Smooth muscle cell (in vitro differentiated cells): ENCODE measurements around the gene ZNF334. TPM values are rescaled to one million over a fixed set of nuclear protein-coding genes. Genes with fewer than 3 reads are reported as not detected.

Experiments
- DNase-seq: peaks from one replicate; lab custom pipeline; 2025; ENCODE audit not compliant: unreplicated experiment; lab: John Stamatoyannopoulos, UW
- H2AFZ ChIP-seq: fragments of 200-600 bp; sonication (generic); 2 replicates; pipeline ENCODE4 v1.6.0; 2016; ENCODE audit warnings: antibody characterized with exemption, low read depth, mild to moderate bottlenecking
- H3F3A ChIP-seq: fragments of 200-600 bp; sonication (generic); 2 replicates; pipeline ENCODE4 v1.6.0; 2017; ENCODE audit warnings: antibody characterized with exemption, low read depth
- H3K27ac ChIP-seq: fragments of 200-600 bp; sonication (generic); 2 replicates; pipeline ENCODE4 v1.5.1; 2016; ENCODE audit warnings: low read depth, mild to moderate bottlenecking
- H3K27me3 ChIP-seq: fragments of 200-600 bp; sonication (generic); 2 replicates; pipeline ENCODE4 v1.6.1; 2016; ENCODE audit warnings: low read depth, mild to moderate bottlenecking
- H3K36me3 ChIP-seq: fragments of 200-600 bp; sonication (generic); 2 replicates; pipeline ENCODE4 v1.5.1; 2016; ENCODE audit warnings: low read depth
- H3K4me1 ChIP-seq: fragments of 200-600 bp; sonication (generic); 2 replicates; pipeline ENCODE4 v1.5.1; 2016; ENCODE audit warnings: low read depth
- H3K4me2 ChIP-seq: fragments of 200-600 bp; sonication (generic); 2 replicates; pipeline ENCODE4 v1.6.0; 2016; ENCODE audit warnings: mild to moderate bottlenecking
- H3K4me3 ChIP-seq: fragments of 200-600 bp; sonication (generic); 2 replicates; pipeline ENCODE4 v1.5.1; 2016; ENCODE audit warnings: mild to moderate bottlenecking
- H3K79me2 ChIP-seq: fragments of 200-600 bp; sonication (generic); 2 replicates; pipeline ENCODE4 v1.6.0; 2016; ENCODE audit warnings: low read depth, mild to moderate bottlenecking
- H3K9ac ChIP-seq: fragments of 200-600 bp; sonication (generic); 2 replicates; pipeline ENCODE4 v1.6.0; 2016; ENCODE audit warnings: low read depth
- H3K9me3 ChIP-seq: fragments of 200-600 bp; sonication (generic); replicated peaks from 2 replicates; pipeline ENCODE4 v1.5.1; 2016; ENCODE audit warnings: low read depth
- H4K20me1 ChIP-seq: fragments of 200-600 bp; sonication (generic); 2 replicates; pipeline ENCODE4 v1.6.0; 2016; ENCODE audit warnings: low read depth
- WGBS: methylation state at CpG from one replicate; pipeline ENCODE4 v1.1.7; 2016; ENCODE audit warnings: low lambda C conversion rate; 5-methylcytosine and 5-hydroxymethylcytosine counted together
- polyA plus RNA-seq: library from polyadenylated mRNA; unstranded; fragments of >200 nt; fragmentation: Nextera tagmentation; extraction: Ambion mirVana; gene quantifications from 2 replicates; pipeline ENCODE4 v1.2.1, GENCODE V29; 2016
- total RNA-seq: library from RNA; depleted of rRNA; stranded (reverse); fragments of >200 nt; gene quantifications from 2 replicates; pipeline ENCODE4 v1.2.3, GENCODE V29; 2014
- TF ChIP-seq, protein P1 (sequence below): fragments of 200-600 bp; sonication (generic); IDR thresholded peaks from 2 replicates; pipeline ENCODE4 v1.5.1; 2017; ENCODE audit warnings: borderline replicate concordance, mild to moderate bottlenecking, antibody characterized with exemption; ENCODE audit not compliant: insufficient read depth, poor library complexity, severe bottlenecking

ZNF334 gene
- total and polyA plus RNA-seq, 2 experiments from 2014 or later: 3.7 to 10.3 TPM

DNA sequence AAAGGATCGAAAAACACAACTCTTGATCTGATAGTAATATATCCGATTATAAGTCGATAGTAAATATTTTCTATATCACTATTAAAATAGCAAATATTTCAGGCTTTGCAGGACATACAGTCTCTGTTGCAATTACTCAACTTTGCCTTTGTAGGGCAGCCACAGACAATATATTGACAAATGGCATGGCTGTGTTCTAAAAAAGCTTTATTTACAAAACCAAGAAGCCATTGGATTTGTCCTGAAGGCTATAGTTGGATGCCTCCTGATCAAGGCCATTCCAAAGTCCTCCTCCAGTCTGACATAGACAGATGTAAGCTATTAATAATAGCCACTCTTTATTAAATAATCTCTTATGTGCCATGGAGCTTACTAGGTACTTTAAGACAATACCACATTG is 31.2 kb upstream of the ZNF334 start:
- TF ChIP-seq, protein P1, sequence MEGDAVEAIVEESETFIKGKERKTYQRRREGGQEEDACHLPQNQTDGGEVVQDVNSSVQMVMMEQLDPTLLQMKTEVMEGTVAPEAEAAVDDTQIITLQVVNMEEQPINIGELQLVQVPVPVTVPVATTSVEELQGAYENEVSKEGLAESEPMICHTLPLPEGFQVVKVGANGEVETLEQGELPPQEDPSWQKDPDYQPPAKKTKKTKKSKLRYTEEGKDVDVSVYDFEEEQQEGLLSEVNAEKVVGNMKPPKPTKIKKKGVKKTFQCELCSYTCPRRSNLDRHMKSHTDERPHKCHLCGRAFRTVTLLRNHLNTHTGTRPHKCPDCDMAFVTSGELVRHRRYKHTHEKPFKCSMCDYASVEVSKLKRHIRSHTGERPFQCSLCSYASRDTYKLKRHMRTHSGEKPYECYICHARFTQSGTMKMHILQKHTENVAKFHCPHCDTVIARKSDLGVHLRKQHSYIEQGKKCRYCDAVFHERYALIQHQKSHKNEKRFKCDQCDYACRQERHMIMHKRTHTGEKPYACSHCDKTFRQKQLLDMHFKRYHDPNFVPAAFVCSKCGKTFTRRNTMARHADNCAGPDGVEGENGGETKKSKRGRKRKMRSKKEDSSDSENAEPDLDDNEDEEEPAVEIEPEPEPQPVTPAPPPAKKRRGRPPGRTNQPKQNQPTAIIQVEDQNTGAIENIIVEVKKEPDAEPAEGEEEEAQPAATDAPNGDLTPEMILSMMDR: no peak
- 87% methylated on average over 3 of the region's 3 CpGs for WGBS
- Histone ChIP-seq H3K36me3 (no peaks in the 10 kb centered on the region), H3K9me3 (no peaks in the 10 kb centered on the region), H3K27ac (no peak overlapping the region), H2AFZ (no peak overlapping the region), H3F3A (no peaks in the 10 kb centered on the region), H3K4me1 (no peaks in the 10 kb centered on the region), H3K79me2 (no peaks in the 10 kb centered on the region), H3K9ac (no peak overlapping the region), H4K20me1 (no peaks in the 10 kb centered on the region), H3K4me2 (no peak overlapping the region), H3K4me3 (no peak overlapping the region), H3K27me3 (no peaks in the 10 kb centered on the region)
- DNase-seq: no peak

- TF ChIP-seq, protein P1: no peak
- WGBS: 83% methylated on average over 1 of the region's 1 CpG
- Histone ChIP-seq H3K4me2 (no peak overlapping the region), H3K9ac (no peak overlapping the region), H3K36me3 (no peaks in the 10 kb centered on the region), H4K20me1 (no peaks in the 10 kb centered on the region), H3K4me3 (no peak overlapping the region), H3K27ac (no peak overlapping the region), H3K79me2 (no peaks in the 10 kb centered on the region), H3K9me3 (no peaks in the 10 kb centered on the region), H3F3A (no peaks in the 10 kb centered on the region), H2AFZ (no peak overlapping the region), H3K27me3 (no peaks in the 10 kb centered on the region), H3K4me1 (no peaks in the 10 kb centered on the region)
- DNase-seq: no peak
These were observed 30.6 kb upstream of the ZNF334 start for GRCh38 chr20:46543959-46544358.

DNA sequence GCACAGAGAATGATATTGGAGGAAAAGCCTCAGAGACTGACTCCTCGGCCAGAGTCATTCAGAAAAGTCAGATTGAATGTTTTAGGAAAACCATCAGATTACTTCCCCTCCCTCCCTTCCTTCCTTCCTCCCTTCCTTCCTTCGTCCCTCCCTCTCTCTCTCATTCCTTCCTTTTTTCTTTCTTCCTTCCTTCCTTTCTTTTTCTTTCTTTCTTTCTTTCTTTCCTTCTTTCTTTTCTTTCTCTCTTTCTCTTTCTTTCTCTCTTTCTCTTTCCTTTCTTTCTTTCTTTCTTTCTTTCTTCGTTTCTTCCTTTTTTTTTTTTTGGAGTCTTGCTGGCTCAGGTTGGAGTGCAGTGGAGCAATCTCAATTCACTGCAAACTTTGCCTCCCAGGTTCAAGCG is 29.7 kb upstream of the ZNF334 start:
- H3F3A ChIP-seq: no peaks in the 10 kb centered on the region
- peaks cover 8% of the 10 kb centered on the region for H3K27me3 ChIP-seq
- no peak overlapping the region for H2AFZ ChIP-seq
- no peak overlapping the region for H3K27ac ChIP-seq
- no peak overlapping the region for H3K4me3 ChIP-seq
- H3K79me2 ChIP-seq: no peaks in the 10 kb centered on the region
- H4K20me1 ChIP-seq: no peaks in the 10 kb centered on the region
- H3K4me2 ChIP-seq: no peak overlapping the region
- no peaks in the 10 kb centered on the region for H3K36me3 ChIP-seq
- DNase-seq: no peak
- H3K4me1 ChIP-seq: no peaks in the 10 kb centered on the region
- H3K9ac ChIP-seq: no peak overlapping the region
- TF ChIP-seq, protein P1: no peak
- no peaks in the 10 kb centered on the region for H3K9me3 ChIP-seq
- WGBS: 76% methylated on average over 4 of the region's 4 CpGs

GRCh38 chr20:46541229-46541935 is 28.0 kb upstream of the ZNF334 start:
- H3K4me2 ChIP-seq: no peak overlapping the region
- no peak for DNase-seq
- no peaks in the 10 kb centered on the region for H3F3A ChIP-seq
- TF ChIP-seq, protein P1: no peak
- H3K4me1 ChIP-seq: no peaks in the 10 kb centered on the region
- H3K27me3 ChIP-seq: peaks cover 8% of the 10 kb centered on the region
- H3K79me2 ChIP-seq: no peaks in the 10 kb centered on the region
- H4K20me1 ChIP-seq: no peaks in the 10 kb centered on the region
- 90% methylated on average over 36 of the region's 36 CpGs for WGBS
- H3K9me3 ChIP-seq: no peaks in the 10 kb centered on the region
- H3K36me3 ChIP-seq: no peaks in the 10 kb centered on the region
- H3K27ac ChIP-seq: no peak overlapping the region
- no peak overlapping the region for H3K4me3 ChIP-seq
- H3K9ac ChIP-seq: no peak overlapping the region
- no peak overlapping the region for H2AFZ ChIP-seq
